HUES6 (cell line): ENCODE measurements around the gene NPIPB8.
"Not testable (repeated sequence)": the region's sequence is repeated elsewhere in the genome, so short reads cannot be mapped to it uniquely, and the experiment has no call there.

ENCODE experiments used
- H3K27ac ChIP-seq: 2 replicates; pipeline ENCODE4 v1.7.0; 2013; ENCODE audit warnings: low read depth, mild to moderate bottlenecking, low read length, inconsistent platforms
- H3K27me3 ChIP-seq: 2 replicates; pipeline ENCODE4 v1.6.1; 2013; ENCODE audit warnings: low read length; ENCODE audit not compliant: control insufficient read depth, insufficient read depth
- H3K36me3 ChIP-seq: 2 replicates; pipeline ENCODE4 v1.6.1; 2013; ENCODE audit warnings: low read length; ENCODE audit not compliant: control insufficient read depth, insufficient read depth
- H3K4me1 ChIP-seq: 2 replicates; pipeline ENCODE4 v1.6.1; 2013; ENCODE audit warnings: low read length; ENCODE audit not compliant: control insufficient read depth, insufficient read depth
- H3K4me3 ChIP-seq: 2 replicates; pipeline ENCODE4 v1.5.1; 2013; ENCODE audit warnings: low read depth, low read length
- H3K9ac ChIP-seq: one replicate; pipeline ENCODE4 v1.6.1; 2013; ENCODE audit warnings: mild to moderate bottlenecking, low read length
- H3K9me3 ChIP-seq: 2 replicates; pipeline ENCODE4 v1.6.1; 2013; ENCODE audit warnings: low read depth, low read length; ENCODE audit not compliant: control insufficient read depth, insufficient read depth

NPIPB8 gene

DNA sequence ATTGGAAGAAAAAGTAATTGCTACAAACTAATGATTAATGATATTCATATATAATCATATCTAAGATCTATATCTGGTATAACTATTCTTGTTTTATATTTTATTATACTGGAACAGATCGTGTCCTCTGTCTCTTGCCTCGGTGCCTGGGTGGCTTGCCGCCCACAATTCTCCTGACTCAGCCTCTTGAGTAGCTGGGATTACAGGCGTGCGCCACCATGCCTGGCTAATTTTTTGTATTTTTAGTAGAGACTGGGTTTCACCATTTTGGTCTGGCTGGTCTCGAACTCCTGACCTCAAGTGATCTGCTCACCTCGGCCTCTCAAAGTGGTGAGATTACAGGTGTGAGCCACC, 21.7 kb upstream of the NPIPB8 start:
- not testable (repeated sequence) for H3K27me3 ChIP-seq, H3K4me3 ChIP-seq, H3K9ac ChIP-seq, H3K9me3 ChIP-seq, H3K27ac ChIP-seq, H3K36me3 ChIP-seq
- H3K4me1 ChIP-seq, result peaks cover 11% of the 10 kb centered on the region

DNA sequence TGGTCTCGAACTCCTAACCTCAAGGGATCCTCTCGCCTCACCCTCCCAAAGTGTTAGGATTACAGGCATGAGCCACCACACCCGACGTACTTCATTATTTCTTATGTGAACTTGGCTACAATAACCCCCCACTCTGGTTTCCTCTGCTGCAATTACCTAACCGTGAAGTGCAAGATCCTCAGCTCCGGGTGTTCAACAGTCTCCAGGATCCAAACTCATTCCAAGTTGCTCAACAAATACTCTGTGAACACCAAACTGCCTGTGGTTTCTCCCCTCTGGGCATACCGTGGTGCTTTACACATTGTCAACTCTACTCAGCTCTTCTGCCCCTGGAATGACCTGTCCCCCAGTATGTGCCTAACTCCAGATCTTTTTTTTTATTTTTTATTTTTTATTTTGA, 21.2 kb upstream of the NPIPB8 start:
- Histone ChIP-seq H3K27ac (no peak overlapping the region), H3K36me3 (no peaks in the 10 kb centered on the region), H3K4me3 (no peak overlapping the region), H3K27me3 (no peaks in the 10 kb centered on the region), H3K9ac (no peak overlapping the region), H3K4me1 (peaks cover 11% of the 10 kb centered on the region), H3K9me3 (no peaks in the 10 kb centered on the region)

DNA sequence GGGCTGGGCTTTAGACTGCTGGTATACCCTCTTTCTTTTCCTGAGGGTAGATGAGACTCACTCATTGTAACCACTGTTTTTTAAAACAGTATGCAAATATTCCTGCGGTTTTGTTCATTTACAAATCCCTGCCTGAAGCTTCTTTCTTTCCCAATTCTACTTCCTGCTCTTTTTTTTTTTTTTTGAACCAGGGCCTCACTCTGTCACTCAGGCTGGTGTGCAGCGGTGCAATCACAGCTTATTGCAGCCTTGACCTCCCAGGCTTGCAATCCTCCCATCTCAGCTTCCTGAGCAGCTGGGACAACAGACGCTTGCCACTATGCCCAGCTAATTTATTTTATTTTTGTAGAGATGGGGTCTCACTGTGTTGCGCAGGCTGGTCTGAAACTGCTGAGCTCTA, 20.0 kb upstream of the NPIPB8 start:
- no peaks in the 10 kb centered on the region for H3K36me3 ChIP-seq
- H3K27me3 ChIP-seq, result no peaks in the 10 kb centered on the region
- peak overlapping the region; percentile 19; the same call in 1 of the 2 replicates for H3K27ac ChIP-seq
- H3K4me1 ChIP-seq, result peaks cover 11% of the 10 kb centered on the region
- no peak overlapping the region for H3K4me3 ChIP-seq
- no peak overlapping the region for H3K9ac ChIP-seq
- H3K9me3 ChIP-seq, result no peaks in the 10 kb centered on the region

DNA sequence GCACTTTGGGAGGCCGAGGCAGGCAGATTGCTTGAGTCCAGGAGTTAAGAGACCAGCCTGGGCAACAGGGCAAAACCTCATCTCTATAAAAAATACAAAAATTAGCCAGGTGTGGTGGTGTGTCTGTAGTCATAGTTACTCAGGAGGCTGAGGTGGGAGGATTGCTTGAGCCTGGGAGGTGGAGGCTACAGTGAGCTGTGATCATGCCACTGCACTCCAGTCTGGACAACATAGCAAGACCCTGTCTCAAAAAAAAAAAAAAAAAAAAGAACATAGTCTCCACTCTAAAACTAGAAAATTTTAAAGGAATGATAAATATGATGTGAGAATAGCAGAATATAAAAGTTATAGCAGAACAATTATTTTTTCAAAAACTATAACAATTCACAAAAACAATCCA, 17.5 kb upstream of the NPIPB8 start:
- not testable (repeated sequence) for H3K9me3 ChIP-seq, H3K27ac ChIP-seq, H3K36me3 ChIP-seq, H3K4me3 ChIP-seq, H3K27me3 ChIP-seq, H3K9ac ChIP-seq
- H3K4me1 ChIP-seq, result peaks cover 11% of the 10 kb centered on the region

DNA sequence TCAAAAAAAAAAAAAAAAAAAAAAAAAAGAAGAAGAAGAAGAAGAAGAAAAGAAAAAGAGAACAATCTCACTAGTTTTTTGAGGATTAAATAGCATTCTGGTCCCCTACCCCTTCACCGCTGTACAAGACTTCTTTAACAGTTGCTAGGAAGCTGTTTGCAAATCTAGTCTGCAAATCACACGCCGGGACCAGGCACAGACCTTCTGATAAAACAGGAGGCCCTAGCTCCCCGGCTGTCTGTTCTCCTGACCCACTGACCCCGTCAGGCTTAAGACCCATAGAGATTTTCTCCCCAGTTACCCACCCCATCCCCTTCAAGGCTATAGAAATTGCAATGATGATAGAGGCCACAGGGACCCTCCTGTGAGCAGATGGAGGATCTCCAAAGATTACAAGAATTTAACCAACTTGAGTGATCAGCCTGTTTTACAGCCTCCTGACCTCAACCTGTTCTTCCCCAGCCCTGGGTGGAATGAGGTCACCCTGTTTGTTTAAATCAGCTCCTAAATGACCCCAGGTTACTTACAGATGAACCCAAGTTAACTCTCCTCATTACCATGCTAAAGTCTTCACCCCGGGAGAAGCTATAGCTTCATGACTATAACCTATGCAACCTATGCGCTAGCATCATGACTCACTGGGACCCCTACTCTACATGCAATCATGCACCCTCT, 16.2 kb upstream of the NPIPB8 start:
- Histone ChIP-seq H3K4me1 (peaks cover 11% of the 10 kb centered on the region), H3K9me3 (no peaks in the 10 kb centered on the region), H3K27me3 (no peaks in the 10 kb centered on the region), H3K9ac (no peak overlapping the region), H3K27ac (no peak overlapping the region), H3K36me3 (no peaks in the 10 kb centered on the region), H3K4me3 (no peak overlapping the region)

DNA sequence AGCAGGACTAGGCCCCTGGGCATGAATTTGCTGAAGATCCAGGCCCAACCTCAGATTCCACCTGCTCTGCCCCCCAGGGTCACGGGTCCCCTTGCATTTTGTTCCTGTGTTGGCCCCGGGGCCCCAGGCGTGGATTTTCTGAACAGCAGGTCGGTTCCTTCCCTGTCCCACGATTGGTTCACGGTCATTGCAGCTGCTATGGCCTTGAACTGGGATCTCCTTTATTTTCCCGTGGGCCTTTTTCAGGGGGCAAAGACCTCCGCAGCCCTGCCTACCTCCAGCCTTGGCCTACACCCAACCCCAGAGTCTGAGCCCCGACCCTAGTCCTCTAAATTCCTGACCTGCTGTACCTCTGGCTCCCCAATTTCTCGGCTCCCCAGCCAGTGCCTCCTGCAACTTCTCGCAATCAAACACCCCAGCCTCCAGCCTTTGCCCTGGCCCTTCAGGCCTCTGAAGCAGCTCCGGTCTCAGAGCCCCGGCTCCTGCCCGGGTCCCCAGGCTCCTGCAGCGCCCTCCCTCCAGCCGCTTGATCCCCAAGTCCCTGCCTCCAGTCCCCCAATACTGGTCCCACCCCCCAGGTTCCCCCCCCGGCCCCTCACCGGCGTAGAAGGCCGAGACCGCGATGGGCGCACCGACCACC, 15.2 kb upstream of the NPIPB8 start:
- H3K4me1 ChIP-seq, H3K4me3 ChIP-seq, H3K36me3 ChIP-seq, H3K27me3 ChIP-seq, H3K9me3 ChIP-seq, H3K27ac ChIP-seq, H3K9ac ChIP-seq: not testable (repeated sequence)

DNA sequence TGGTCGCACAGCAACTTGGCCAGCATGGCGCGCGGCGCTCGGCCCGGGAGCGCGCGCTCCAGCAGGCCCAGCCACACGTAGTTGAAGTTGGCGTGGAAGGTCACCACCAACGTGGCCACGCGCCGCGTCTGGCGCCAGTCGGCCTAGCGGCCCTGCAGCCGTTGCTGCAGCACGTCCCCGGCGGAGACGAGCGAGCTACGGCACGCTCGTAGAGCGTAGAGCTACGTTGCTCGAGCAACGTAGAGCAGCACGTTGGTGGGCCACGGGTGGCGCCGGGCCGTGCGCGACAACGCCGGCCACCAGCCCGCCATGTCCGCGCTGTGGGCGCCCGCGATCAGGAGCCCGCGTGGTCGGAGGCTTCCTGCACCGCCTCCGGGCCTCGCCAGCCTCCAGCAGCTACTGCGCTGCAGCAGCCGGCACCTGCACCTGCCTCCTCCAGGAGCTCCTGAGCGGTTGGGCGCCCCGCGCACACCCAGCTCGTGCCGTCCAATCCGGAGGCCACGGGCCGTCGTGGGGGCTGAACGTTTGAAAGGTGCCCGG, 14.6 kb upstream of the NPIPB8 start:
- Histone ChIP-seq H3K9ac (no peak overlapping the region), H3K4me1 (no peaks in the 10 kb centered on the region), H3K9me3 (no peaks in the 10 kb centered on the region), H3K27me3 (no peaks in the 10 kb centered on the region), H3K36me3 (no peaks in the 10 kb centered on the region), H3K27ac (no peak overlapping the region), H3K4me3 (peak overlapping the region; percentile 16; the same call in 1 of the 2 replicates)

DNA sequence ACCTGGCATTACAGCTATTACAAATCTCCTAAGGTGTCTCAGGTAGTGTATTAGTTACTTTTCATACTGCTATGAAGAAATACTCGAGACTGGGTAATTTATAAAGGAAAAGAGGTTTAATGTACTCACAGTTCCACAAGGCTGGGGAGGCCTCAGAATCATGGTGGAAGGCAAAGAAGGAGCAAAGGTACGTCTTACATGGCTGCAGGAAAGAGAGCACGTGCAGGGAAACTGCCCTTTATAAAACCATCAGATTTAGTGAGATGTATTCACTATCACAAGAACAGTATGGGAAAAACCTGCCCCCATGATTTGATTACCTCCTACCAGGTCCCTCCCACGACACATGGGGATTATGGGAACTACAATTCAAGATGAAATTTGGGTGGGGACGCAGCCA, 7.0 kb upstream of the NPIPB8 start:
- H3K27me3 ChIP-seq, H3K4me1 ChIP-seq, H3K9me3 ChIP-seq, H3K36me3 ChIP-seq, H3K9ac ChIP-seq, H3K27ac ChIP-seq, H3K4me3 ChIP-seq: not testable (repeated sequence)

DNA sequence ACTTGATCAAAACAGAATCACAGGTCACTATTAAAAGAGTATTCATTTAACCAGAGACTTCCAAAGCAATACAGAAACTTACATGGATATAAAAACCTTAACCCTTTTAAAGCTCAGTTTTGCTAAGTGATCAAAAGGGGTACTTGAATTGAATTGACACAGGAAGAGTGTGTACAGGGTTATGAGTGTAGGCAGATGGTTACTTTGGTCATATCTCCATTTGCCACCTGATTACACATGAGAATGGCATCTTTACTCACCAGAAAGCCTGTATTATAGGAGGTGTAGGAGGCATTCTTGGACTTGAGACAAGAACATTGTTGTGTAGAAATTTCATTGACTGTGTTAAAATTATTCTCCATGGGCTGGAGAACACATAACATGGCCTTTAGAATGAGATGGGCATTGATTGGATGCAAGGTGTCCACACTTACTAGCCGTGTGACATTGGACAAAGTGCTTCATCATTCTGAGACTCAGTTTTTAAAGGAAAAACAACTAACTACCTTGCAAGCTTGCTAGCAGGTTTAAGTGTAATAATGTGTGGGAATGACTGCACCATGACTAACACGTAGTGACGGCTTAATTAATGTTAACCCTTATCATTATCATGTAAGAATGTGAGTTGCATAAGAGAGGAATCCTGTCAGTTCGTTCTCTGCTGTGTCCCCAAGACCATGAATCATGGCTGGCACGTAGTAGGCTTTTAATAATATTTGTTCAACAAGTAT, 1.6 kb upstream of the NPIPB8 start:
- H3K27me3 ChIP-seq, H3K4me3 ChIP-seq, H3K9ac ChIP-seq, H3K9me3 ChIP-seq, H3K27ac ChIP-seq, H3K4me1 ChIP-seq, H3K36me3 ChIP-seq: not testable (repeated sequence)

DNA sequence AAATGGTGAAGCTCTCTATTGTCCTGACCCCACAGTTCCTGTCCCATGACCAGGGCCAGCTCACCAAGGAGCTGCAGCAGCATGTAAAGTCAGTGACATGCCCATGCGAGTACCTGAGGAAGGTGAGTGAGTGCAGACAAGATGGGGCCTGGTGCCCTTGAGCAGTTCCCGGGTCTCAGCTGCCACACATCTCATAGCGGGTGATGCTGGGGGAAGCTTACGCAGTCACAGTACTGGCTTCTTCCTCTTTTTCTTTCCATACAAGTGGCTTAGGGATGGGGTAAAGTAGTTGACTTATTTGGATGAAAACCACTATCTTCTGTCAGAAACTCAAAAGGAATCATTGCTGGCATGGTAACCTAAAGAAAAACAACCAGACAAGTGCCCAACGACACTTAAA, 494 bp downstream of the NPIPB8 start:
- H3K27ac ChIP-seq, H3K4me3 ChIP-seq, H3K4me1 ChIP-seq, H3K36me3 ChIP-seq, H3K27me3 ChIP-seq, H3K9ac ChIP-seq, H3K9me3 ChIP-seq: not testable (repeated sequence)

DNA sequence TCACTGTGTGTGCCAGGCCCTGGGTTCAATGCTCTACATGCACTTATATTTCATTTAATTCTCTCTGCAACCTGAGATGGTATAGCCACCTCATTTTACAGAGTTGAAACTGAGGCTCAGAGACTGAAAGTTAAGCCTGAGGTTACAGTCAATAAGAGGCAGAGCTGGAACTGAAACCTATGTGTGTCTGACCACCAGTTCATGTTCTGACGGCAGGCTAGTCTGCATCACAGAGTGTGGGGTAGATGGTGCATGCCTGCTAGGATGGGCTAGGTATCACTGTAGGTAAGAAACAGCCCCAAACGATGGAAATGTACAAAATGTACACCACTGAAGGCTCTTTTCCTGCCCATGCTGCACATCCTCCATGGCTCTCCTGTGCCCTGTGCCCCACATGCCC, 2.1 kb downstream of the NPIPB8 start:
- H3K4me3 ChIP-seq, H3K36me3 ChIP-seq, H3K27ac ChIP-seq, H3K27me3 ChIP-seq, H3K9me3 ChIP-seq, H3K9ac ChIP-seq, H3K4me1 ChIP-seq: not testable (repeated sequence)
